Right ventricle myocardium inferior (tissue), 1 donor: ENCODE results near the gene MRPL24. TPM values are rescaled to one million over a fixed set of nuclear protein-coding genes. Genes with fewer than 3 reads are reported as not detected.

Experiments
- ATAC-seq: fragments of 200-7000 bp; cut with Tn5 transposase; one replicate; pipeline ENCODE4 v1.9.1; 2020; ENCODE audit warnings: mild to moderate bottlenecking, moderate library complexity
- DNase-seq: peaks from one replicate; pipeline ENCODE4 v3.0.0; 2021; ENCODE audit errors: missing footprints
- intact Hi-C: fragments of 100-400 bp; cut with DNase I; formaldehyde crosslinking; loops from one replicate; pipeline ENCODE4 v1.11.0; 2022
- total RNA-seq: library from RNA; stranded (reverse); fragmentation: NEBNext Ultra II Directional; extraction: Animal tissue kit (Norgen Biotek cat#: 25700); gene quantifications from one replicate; pipeline ENCODE4 v1.2.1, GENCODE V29; 2021
- donor health status: DM: no; HTN: yes; CAD: no; lungs with severe emphysema.

Gene MRPL24
- total RNA-seq, 1 donor from 2014 or later = 103 TPM

DNA sequence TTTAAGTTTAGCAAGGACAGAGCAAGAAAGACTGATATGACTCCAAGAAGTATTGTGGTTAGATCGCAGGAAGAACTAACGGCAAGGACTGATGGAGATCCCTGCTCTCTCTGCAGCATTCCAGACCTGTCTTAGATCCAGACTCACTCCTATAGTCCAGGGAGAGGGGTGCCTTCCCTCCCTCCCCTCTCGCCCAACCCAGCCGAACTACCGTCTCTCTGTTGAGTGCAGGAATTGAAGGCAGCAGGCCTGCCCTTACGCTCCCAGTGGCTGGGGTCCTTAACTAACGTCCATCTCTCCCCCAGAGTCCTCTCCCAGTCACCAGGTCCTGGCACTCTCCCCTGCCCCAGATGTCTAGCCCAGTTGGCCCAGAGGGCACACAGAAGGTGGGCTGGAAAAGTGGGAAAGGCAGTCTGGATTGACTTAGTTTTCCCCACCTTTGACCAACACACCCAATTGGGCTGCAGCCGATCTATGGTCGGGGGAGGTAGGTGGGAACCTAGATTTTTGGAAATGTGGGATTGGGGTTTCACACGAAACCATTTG, 36.6 kb downstream of the MRPL24 start:
- intact Hi-C loops = no loop called here
- ATAC-seq = no peak
- DNase-seq = peak; percentile 45

GRCh38 chr1:156703741-156704140, 37.1 kb downstream of the MRPL24 start:
- no peak for DNase-seq
- no peak for ATAC-seq
- intact Hi-C loops = no loop called here

DNA sequence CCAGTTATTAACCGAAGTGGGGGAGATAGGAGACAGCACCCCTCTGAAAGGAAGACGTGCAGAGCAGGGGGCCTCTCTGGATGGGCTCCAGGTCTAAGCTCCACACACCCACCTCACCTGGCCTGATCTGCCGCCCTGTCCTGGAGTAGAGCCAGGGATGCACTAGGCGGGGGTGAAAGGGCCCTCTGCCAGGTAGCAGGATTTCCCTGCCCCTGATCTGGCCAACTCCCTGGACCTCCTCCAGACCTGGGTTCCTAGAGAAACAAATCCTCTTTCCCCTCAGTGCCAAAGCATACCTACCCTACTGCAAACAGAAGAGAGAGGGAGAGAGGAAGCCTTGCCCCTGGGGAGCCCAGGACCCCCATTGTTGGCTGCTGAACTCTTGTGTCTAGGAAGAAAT, 37.6 kb downstream of the MRPL24 start:
- intact Hi-C loops = no loop called here
- ATAC-seq (no peak), DNase-seq (peak; percentile 16)

DNA sequence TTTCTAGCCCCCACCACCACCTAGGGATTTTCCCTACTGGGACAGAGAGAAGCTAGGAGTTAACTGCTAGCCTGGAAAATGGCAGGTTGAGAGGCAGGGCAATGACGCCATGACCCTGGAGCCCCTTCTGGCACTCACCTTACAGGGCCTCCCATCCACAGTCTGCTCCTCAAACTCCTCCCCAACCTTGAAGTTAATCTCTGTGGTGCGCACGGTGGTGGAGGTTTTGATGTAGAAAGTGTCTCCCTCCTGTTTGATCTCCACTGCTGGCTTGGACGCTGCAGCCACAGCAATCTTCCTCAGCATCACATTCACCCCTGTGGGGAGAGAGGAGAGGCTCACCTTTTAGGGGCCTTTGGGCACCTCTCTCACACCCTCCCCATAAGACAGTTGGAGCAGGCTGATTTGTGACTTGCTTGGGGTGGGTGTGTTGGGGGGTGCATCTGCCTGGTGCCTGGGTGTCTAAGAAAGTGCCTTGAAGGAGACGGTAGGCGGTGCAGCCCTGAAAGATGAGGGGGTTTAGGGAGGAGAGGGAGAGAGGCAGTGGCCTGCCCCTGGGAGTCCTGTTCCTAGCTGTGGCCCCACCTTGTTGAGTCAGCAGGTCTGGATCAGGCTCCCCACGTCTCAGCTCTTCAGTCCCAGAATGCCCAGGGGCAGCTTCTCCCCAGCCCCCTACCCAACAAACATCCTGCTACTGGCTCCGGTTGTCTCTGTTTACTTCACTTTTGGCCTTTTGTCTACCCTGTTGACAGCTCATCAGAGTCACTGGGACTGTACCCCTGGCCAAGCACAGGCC, 40.0 kb downstream of the MRPL24 start:
- intact Hi-C loops = no loop called here
- ATAC-seq = no peak
- peak; percentile 5 for DNase-seq

- DNase-seq (peak; percentile 16), ATAC-seq (no peak)
- intact Hi-C loops = no loop called here
These were observed 41.9 kb downstream of the MRPL24 start for GRCh38 chr1:156698995-156699394.

DNA sequence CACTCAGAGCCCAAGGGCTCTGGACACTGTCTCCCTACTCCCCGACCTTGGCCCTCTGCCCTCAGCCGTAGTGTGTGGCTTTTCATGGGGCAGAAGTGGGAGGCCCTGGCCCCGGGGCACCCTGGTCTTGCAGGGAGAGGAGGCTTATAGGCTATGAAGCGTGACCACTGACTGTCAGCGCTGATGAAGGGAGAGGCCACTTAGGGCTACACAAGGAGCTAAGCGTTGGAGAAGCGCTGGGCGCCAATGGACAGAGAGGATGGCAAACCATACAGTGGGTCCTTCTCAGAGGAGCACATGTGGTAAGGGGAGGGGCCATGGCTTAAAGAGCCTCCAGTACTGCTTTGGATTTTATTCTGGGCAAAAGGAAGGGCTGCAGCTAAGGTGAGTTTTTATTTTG, 43.4 kb downstream of the MRPL24 start:
- no peak for ATAC-seq
- DNase-seq = peak; percentile 16
- intact Hi-C loops = no loop called here

GRCh38 chr1:156696755-156697154, 44.1 kb downstream of the MRPL24 start:
- intact Hi-C loops = no loop called here
- DNase-seq (peak; percentile 25), ATAC-seq (no peak)

GRCh38 chr1:156694690-156694962, 46.3 kb downstream of the MRPL24 start:
- DNase-seq = no peak
- no peak for ATAC-seq
- intact Hi-C loops = no loop called here

DNA sequence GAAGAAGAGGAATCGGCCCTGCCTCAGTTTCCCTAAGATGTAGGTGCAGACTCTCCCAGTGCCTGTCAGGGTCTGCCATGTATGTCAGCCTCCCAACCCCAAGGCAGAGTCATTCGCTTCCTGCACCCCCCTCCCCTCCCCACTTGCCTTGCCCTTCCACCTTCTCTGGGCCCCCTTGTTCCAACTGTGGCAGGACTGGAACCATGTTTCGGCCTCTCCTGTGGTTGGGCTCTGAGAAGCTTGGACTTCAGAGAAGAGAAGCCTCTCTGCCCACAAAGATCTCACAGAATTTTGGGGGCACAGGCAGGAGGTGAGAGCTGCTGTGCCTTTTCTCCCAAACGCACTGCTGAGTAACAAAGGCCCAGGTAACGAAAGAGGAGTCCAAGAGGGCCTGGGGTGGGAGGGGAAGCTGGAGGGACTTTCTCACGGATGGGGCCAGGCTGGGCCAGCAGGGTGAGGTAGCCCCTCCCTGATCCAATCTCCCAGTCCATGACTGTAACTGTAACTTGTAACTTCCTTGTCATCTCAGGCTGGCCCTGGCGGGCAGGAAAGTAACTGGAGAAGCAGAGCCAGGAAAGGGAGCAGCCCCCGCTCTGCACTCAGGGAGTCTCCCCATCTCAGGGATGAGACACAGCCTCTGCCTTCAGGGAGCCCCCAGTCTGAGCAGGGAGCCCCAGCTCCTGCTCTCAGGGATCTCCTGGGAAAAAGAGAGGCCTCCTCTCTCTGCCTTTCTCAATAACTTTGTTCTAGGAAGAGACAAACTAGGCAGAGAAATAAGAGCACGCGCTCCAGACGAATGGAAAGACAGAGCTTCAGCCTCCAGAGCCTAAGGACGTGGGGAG, 46.8 kb downstream of the MRPL24 start:
- ATAC-seq (no peak), DNase-seq (peak; percentile 48)
- intact Hi-C loops = no loop called here

GRCh38 chr1:156692925-156693847, 47.7 kb downstream of the MRPL24 start:
- DNase-seq (peak; percentile 51), ATAC-seq (no peak)
- intact Hi-C loops = no loop called here

DNA sequence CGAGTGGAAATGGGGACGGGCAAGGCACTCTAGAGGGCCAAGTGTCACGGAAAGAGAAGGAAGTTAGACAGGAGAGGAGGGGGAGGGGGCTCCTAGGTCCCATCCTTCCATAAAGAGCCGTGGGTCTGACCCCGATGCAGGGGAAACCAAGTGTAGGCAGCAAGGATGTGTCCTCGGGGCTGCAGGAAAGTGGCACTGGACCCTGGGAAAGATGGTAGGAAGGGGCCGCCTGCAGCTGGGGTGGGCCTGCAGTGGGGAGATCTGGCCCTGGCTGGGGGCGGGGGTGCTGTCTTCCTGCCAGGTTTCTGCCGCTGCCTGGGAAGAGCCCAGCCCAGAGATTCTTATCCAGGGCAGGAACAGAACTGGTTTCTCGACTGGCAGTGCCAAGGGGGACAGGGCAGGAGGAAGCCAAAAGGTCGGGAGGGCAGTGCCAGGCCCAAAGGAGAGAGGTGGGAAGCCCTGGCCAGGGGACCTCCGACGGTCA, 48.4 kb downstream of the MRPL24 start:
- DNase-seq (peak; percentile 25), ATAC-seq (no peak)
- intact Hi-C loops = no loop called here

GRCh38 chr1:156691665-156692440, 49.0 kb downstream of the MRPL24 start:
- DNase-seq (peak; percentile 63), ATAC-seq (no peak)
- intact Hi-C loops = no loop called here

DNA sequence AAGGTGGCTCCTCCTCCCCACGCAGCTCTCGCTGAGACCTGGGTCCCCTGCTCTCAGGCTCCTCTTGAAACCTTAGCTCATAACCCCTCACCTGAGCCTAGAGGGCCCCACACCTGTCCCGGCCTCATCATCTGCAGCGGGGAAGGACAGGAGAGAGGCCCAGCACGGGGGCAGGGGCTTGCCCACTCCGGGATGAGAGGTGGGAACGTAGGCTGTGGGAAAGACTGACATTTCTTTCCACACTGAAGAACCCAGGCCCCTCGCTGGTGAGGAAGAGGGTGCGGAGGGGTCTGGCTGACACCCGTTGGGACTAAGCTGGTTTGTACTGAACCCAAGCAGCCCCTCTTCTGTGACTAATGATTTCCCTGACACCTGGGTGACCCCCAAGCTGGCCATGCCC, 49.7 kb downstream of the MRPL24 start:
- ATAC-seq (no peak), DNase-seq (peak; percentile 16)
- intact Hi-C loops = no loop called here

GRCh38 chr1:156690675-156691036, 50.2 kb downstream of the MRPL24 start:
- ATAC-seq = no peak
- DNase-seq = no peak
- intact Hi-C loops = no loop called here

DNA sequence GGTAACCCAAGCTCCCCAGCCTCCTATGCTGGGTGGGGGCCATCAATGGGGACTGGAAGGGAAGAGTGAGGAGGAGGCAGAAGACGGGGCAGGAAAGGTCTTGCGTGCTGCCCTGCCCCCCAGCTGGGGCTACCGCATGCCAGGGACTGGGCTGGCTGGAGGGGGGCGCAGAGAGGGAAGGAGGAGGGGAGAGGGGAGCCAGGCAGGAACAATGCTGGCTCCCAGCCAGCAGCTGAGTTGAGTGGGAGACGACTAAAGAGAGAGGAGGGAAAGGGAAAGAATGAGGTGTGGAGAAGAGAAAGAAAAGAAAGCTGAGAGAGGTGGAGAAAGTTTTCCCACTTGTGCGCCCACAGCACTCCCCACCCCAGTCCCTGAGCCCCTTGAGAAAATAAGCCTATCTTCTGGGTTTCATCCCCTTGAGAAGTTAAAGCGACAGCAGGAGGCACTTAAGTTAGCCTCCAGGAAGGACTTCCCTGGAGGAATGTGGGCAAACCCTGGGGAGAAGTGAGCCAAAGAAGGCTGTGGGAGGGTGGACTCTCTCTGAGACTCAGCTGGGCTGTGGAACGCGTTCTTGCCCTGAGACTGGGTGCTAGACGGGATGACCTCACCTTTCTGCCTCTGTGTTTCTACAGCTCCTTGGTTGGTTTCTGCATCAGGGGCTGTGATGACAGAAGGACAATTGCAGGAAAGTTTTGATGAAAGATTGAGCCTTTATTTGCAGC, 50.8 kb downstream of the MRPL24 start:
- ATAC-seq (no peak), DNase-seq (peak; percentile 15)
- intact Hi-C loops = loop anchor here (1.0 to 5.0 kb wide), 2 partner anchors 35 to 202 kb away; partner anchors contain the start of gene PEAR1

DNA sequence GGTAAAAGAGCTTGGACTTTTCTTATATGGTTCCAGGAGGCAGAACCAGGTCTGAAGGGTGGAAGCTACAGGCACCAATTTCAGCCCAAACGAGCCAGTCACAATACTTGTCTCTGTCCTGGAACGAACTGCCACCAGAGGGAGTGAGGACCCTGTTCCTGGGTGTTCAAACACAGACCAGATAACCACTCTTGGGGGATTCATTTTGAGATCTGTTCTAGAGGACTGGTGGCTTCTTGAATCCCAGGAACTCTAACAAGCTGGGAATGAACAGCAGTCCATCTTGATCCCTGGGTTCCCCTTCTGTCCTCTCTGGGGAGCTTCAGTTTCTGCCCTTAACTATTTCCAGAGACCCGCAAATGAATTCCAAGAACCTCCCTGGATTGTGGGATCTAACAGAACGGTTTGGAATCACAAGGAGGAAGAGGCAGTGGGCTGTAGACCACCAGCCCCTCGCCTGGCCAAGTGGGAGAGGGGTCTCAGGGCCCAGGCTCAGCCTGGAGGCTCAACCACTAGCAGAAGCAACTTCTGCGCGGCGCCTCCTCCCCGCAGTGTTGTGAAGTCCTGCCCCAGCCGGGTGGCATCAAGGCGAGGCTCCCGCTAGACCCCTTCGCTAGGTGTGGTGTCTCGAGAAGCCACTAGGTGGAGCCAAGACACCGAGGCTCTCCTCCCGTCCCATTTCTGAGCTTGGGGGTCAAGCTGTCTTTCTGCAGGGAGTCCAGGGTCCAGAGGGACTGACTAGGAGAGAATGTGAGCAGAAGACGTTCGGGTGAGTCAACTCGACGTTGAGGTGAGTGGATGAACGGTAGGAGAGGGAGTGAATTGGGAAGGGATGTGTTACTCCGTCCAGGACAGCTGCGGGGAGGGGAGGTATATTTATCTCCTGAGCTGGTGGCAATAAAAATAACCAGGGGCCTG, 51.6 kb downstream of the MRPL24 start:
- ATAC-seq (peak; percentile 87), DNase-seq (peak; percentile 79)
- intact Hi-C loops = loop anchor here (1.0 to 5.0 kb wide), 2 partner anchors 36 to 203 kb away; partner anchors contain the start of gene PEAR1
